Measurements from ENCODE around the gene NAIF1. TPM values are rescaled to one million over a fixed set of nuclear protein-coding genes. Genes with fewer than 3 reads are reported as not detected.

Gene NAIF1
- total RNA-seq, 2 donors from 2014 or later: 10.8 to 11.6 TPM

DNA sequence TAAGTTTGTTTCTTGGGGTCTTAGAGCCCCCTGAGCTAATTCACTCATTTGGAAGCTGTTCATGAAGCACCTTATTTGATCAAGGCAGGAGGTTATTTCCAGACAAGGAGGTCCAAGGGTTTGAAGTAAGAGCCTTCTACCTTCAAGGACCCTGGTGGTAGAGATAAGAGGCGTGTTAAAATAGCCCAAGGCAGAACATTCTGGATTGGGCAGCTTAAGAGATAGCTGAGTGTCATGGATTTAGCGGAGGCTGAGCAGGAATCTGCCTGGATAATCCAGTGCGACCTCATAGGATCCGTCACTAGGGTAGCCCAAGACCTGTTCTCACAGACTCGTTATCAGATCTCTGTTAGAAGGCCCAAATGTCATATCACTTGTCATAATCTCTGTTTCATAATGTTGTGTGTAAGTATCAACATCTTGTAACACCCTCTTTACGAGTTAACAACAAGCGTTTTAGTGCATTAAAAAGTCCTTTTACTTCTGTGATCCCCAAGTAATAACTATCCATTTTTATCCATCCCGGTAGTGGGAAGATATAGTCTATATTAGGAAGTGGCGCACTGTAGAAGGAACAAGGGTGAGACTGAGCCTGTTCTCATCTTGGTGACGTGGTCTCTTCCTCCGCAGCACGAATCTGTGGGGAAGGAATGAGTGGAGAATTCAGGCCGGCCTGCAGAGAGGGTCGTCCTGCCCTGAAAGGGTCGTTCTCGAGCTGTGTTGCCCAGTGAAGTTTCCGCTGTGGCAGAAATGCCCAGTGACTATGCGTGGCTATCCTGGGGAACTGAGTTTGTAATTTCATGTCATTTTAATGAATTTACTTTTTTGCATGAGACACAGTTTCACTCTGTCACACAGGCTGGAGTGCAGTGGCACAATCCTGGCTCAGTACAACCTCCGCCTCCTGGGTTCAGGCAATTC is 29.8 kb upstream of the NAIF1 start:
- intact Hi-C loops (cut with DNase I): no loop called here
- Histone ChIP-seq H3K9ac (ENCODE audit: low read depth in 2 of 2, low read length in 2 of 2) (peak overlapping the region in 1 of 2 donors; percentile 98), H3K36me3 (peaks cover 3% of the 10 kb centered on the region), H3K27ac (peak overlapping the region; percentile 87), H3K27me3 (no peaks in the 10 kb centered on the region), H3K9me3 (no peaks in the 10 kb centered on the region), H3K4me3 (no peak overlapping the region), H3K4me1 (peaks cover 10% of the 10 kb centered on the region)
- TF ChIP-seq, protein P1, sequence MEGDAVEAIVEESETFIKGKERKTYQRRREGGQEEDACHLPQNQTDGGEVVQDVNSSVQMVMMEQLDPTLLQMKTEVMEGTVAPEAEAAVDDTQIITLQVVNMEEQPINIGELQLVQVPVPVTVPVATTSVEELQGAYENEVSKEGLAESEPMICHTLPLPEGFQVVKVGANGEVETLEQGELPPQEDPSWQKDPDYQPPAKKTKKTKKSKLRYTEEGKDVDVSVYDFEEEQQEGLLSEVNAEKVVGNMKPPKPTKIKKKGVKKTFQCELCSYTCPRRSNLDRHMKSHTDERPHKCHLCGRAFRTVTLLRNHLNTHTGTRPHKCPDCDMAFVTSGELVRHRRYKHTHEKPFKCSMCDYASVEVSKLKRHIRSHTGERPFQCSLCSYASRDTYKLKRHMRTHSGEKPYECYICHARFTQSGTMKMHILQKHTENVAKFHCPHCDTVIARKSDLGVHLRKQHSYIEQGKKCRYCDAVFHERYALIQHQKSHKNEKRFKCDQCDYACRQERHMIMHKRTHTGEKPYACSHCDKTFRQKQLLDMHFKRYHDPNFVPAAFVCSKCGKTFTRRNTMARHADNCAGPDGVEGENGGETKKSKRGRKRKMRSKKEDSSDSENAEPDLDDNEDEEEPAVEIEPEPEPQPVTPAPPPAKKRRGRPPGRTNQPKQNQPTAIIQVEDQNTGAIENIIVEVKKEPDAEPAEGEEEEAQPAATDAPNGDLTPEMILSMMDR (IDR thresholded peaks at IDR 0.05): no peak
- no peak for DNase-seq

DNA sequence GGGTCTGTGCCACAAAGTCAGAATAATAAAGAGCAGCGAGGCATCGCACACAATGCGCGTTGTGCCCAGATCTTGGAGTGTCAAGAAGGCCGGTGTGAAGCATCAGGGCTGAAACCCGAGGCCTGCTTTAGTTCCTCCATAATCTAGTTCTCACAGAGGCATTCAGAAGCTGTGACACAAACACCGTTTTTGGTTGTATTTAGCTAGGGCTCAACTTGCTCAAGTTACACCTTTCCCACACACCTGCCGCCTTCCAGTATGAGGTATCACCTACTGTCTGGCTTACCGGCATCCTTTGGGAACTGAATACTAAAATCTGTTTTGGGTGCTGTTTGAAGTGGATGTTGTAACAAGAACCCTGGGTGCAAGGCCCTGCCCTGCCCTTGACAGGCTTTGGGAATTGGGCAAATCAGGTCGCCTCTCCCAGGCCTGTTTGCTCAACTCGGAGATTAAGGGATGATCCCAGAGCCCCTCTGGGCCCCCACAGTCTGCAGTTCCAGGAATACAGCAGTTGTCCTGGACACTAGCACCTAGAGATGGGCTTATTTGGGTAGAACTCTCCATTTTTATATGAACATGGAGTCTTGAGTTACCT is 27.9 kb upstream of the NAIF1 start:
- TF ChIP-seq, protein P1 (IDR thresholded peaks at IDR 0.05): no peak
- no peak overlapping the region for H3K4me3 ChIP-seq
- H3K36me3 ChIP-seq: no peaks in the 10 kb centered on the region
- H3K27me3 ChIP-seq: no peaks in the 10 kb centered on the region
- peak overlapping the region in 1 of 2 donors; percentile 79 for H3K9ac ChIP-seq (ENCODE audit: low read depth in 2 of 2, low read length in 2 of 2)
- DNase-seq: no peak
- H3K9me3 ChIP-seq: no peaks in the 10 kb centered on the region
- H3K27ac ChIP-seq: peak overlapping the region; percentile 82
- intact Hi-C loops (cut with DNase I): no loop called here
- H3K4me1 ChIP-seq: peaks cover 8% of the 10 kb centered on the region

DNA sequence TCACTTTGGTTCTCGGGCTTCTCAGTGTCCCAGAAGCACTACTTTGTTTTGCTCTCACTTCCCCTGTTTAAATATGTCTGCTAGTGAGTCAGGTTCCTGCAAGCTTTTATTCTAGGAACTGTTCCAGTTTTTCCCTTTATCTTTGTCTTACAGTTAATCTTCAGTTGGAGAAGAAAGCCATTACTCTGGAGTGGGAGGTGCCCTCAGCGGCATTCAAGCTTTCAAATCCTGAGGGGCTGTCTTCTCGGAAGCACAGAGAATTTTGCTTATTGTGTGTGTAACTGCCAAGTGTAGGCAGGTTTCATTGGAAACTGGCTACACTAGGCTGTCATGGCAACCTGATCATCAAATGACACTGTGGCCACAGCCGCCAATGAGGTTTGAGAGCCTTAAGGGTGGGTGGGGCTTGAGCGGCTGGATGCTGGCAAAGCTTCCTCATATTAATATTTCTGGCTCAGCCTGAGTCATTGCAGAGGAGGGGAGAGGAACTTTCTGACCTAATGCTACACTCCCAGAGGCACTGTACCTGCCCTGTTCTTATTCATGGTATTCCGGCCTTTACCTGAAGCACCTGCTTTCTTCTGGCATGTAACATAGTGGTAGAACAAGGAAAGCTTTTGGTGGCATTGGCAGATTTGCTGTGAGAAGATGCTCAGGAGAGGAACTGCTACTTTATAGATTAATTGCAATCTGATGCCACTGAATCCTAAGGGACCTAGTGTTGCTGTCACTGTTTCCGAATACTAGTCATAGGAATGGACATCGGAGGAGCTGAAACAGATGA is 27.2 kb upstream of the NAIF1 start:
- Histone ChIP-seq H3K27ac (peak overlapping the region; percentile 82), H3K4me3 (no peak overlapping the region), H3K9ac (ENCODE audit: low read depth in 2 of 2, low read length in 2 of 2) (peak overlapping the region in 1 of 2 donors; percentile 79), H3K27me3 (no peaks in the 10 kb centered on the region), H3K9me3 (no peaks in the 10 kb centered on the region), H3K4me1 (peaks cover 3% of the 10 kb centered on the region), H3K36me3 (no peaks in the 10 kb centered on the region)
- intact Hi-C loops (cut with DNase I): no loop called here
- DNase-seq: peak; percentile 90
- TF ChIP-seq, protein P1 (IDR thresholded peaks at IDR 0.05): no peak

DNA sequence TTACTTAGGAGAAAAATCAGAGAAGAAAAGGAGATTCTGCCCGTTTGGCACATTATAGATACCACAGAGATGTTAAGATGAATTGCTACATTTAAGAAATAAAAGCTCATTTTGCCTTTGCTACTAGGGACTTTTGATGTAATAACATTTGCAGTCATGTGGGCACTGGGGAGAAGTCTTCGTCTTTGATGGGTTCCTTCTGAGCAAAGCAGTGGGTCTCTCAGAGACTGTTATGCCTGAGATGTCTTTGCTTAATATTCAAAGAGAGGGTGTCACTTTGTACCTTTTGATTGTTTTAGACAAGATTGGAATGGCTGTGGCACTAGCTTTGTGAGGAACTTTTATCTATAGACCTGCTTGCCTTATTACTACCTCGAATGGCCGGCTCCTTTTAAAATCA is 25.9 kb upstream of the NAIF1 start:
- H3K4me1 ChIP-seq: peaks cover 4% of the 10 kb centered on the region
- H3K9me3 ChIP-seq: no peaks in the 10 kb centered on the region
- no peak overlapping the region for H3K4me3 ChIP-seq
- DNase-seq: no peak
- intact Hi-C loops (cut with DNase I): no loop called here
- H3K27ac ChIP-seq: peak overlapping the region; percentile 82
- H3K36me3 ChIP-seq: no peaks in the 10 kb centered on the region
- H3K27me3 ChIP-seq: no peaks in the 10 kb centered on the region
- TF ChIP-seq, protein P1 (IDR thresholded peaks at IDR 0.05): no peak
- no peak overlapping the region for H3K9ac ChIP-seq (ENCODE audit: low read depth in 2 of 2, low read length in 2 of 2)
